SKM-1 treated with dmso at 0.1 percent for 144 hours (cell line): Measurements from ENCODE around the gene GARS1.
"Not testable (repeated sequence)": the region's sequence is repeated elsewhere in the genome, so short reads cannot be mapped to it uniquely, and the experiment has no call there.

Experiments
- DNase-seq: peaks from one replicate; lab custom pipeline; 2025; ENCODE audit not compliant: unreplicated experiment; lab: John Stamatoyannopoulos, UW

Gene GARS1

DNA sequence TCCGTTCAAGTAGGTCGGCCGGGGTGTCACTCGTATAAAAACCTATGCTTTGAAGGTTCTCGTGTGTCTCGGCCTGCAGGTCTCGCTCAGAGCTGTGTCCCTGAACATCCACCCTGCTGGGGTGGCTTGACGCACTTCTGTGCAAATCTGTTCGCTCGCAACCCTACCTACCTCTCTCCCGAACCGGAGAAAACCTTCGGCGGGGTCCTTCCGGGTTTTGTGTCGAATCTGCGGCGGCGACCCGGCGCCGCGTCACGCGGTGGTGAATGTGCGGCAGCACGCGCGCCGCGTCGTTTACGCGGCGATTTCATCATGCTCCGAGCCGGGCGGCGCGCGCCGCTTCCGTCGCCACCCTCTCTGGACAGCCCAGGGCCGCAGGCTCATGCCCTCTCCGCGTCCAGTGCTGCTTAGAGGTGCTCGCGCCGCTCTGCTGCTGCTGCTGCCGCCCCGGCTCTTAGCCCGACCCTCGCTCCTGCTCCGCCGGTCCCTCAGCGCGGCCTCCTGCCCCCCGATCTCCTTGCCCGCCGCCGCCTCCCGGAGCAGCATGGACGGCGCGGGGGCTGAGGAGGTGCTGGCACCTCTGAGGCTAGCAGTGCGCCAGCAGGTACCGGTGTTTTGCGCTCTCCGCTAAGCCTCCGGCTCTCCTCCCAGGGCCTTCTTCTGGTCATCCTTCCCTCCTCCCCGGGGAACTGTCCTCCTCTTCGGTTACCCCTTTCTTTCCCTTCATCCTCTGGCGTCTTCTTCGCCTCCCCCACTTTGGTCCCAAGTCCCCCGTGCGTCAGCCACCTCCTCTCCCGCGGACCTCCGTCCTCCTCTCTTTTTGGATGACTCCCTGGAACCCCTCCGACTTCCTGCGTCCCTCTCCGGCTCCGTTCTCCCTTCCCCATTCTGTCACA, at the start of gene GARS1:
Gene GARS1 (plus strand): TSS at position 339 of the 896 bp plus-strand sequence. CDS start 44 bp downstream, at position 383.
- peak; percentile 84 for DNase-seq

DNA sequence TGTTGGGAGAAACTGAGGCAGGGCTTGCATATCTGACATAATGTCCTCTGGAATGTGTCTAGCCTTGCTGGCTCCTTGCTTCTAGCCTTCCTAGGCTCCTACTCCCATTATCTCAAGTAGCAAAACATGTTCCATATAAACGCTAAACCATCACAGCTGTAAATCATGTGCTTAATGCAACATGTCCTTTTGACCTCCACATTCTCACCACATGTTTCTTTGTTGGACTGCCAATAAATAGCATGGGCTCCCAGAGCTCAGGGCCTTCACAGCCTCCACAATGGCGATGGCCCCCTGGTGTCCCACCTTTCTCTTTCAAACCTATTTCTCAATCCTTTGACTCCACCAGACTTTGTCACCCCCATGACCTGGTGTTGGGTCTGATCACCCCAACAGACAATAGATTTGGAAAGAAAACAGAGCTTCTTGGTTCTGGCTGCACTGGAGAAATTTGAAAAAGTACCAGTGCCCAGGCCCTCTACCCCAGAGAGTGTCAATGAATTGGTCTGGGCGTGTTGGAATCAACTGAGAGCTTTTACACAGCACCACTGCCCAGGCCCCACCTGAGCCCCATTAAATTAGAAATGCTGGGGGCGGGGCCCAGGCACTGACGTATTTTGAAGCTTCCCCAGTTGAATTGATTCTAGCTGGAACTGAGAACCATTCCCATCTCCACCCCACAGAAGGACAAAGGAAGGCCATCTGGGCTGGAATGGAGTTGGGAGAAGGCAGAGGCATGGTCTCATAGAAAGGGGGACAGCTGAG, 48.7 kb upstream of the GARS1 start:
- DNase-seq = no peak

DNA sequence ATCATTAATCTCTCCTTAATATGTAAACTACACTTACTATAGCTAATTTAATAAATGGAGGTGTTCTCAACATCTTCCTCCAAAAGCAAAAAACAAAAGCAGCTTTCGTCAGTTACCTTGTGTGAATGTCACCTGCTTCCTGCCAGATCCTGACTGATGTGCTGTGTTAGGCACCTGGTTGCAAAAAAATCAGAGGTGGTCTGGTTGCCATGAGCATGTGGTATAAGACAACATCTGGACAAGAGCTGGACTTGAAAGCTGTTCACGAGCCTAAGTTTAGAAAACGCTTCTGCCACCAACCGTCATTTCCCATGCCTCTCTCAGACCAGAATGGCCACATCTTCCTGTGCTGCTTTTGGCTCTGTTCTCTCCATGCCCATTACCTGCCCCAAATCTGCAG, 48.1 kb upstream of the GARS1 start:
- DNase-seq = no peak

DNA sequence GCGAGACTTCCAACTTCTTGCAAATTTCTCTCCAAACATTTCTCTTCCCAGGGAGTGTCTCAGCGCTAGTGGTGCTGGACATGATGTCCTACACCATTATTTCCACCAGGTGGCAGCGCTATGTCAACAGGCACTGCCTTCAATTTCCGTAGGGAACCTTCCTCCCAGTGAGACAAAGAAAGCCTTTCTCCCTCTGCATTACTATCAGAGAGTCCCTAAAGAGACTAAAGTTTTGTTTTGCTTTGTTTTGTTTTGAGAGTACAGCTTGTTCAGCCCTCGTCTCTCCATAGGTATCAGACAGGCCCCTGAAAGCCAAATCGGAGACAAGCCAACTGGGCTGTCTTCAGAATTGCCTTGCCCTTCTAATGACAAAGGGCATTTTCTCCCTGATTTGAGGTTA, 45.8 kb upstream of the GARS1 start:
- peak; percentile 35 for DNase-seq

DNA sequence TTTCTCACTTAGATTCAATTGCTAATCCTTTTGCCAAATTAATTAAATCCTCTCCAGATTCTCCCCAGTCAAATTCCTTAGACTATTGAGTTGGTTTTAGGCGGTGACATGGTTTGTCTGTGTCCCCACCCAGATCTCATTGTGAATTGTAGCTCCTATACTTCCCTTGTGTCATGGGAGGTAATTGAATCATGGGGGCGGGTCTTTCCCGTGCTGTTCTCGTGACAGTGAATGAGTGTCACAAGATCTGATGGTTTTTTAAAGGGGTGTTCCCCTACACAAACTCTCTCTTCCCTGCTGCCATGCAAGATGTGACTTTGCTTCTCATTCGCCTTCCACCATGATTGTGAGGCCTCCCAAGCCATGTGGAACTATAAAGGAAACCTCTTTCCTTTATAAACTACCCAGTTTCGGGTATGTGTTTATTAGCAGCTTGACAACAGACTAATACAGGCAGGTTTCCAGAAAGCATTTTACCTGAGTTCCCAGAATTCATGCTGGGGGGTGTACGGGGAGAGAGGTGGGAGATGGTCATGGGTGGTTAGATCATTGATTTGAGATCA, 44.7 kb upstream of the GARS1 start:
- no peak for DNase-seq

GRCh38 chr7:30552330-30552729, 42.3 kb upstream of the GARS1 start:
- no peak for DNase-seq

GRCh38 chr7:30553141-30553540, 41.5 kb upstream of the GARS1 start:
- DNase-seq = no peak

GRCh38 chr7:30553546-30553945, 41.1 kb upstream of the GARS1 start:
- no peak for DNase-seq

- DNase-seq = no peak
Measured at GRCh38 chr7:30555525-30555924, 39.2 kb upstream of the GARS1 start.

DNA sequence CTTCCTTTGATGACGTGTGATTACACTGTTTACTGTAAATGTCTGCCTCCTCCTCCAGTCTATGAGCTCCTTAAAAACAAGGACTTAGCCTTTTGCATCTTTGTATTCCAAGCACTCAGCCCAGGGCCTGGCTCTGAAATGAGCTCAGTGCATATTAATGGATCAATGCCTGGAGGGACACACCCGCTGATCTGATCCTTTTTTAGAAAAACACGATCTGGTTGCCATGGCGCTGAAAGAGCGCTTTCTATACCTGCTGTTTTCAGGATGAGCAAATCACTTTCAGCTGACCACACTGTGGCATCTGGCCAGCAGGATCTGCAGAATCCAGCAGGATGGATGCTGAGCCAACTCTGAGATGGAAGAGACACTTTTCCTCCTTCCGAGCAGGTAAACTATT, 37.8 kb upstream of the GARS1 start:
- DNase-seq = no peak

DNA sequence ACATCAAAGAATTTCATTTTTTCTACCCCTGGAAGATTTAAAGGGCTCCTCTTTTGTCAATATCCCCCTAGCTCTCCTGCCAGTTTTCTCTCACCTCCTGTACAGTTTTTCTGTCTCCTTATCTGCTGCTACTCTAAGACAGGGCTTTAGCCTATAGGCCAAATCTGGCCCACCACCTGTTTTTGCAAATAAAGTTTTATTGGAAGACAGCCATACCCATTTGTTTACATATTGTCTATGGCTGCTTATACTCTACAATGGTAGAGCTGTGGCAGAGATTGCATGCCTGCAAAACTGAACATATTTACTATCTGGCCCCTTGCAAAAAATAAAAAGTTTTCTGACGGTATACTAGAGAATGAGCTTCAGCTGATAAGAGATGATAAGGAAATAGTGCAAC, 37.4 kb upstream of the GARS1 start:
- no peak for DNase-seq

- DNase-seq = no peak
Measured at GRCh38 chr7:30559611-30560010, 35.1 kb upstream of the GARS1 start.

GRCh38 chr7:30561389-30561788, 33.3 kb upstream of the GARS1 start:
- no peak for DNase-seq

GRCh38 chr7:30562498-30562897, 32.2 kb upstream of the GARS1 start:
- no peak for DNase-seq

GRCh38 chr7:30562909-30563308, 31.8 kb upstream of the GARS1 start:
- no peak for DNase-seq

DNA sequence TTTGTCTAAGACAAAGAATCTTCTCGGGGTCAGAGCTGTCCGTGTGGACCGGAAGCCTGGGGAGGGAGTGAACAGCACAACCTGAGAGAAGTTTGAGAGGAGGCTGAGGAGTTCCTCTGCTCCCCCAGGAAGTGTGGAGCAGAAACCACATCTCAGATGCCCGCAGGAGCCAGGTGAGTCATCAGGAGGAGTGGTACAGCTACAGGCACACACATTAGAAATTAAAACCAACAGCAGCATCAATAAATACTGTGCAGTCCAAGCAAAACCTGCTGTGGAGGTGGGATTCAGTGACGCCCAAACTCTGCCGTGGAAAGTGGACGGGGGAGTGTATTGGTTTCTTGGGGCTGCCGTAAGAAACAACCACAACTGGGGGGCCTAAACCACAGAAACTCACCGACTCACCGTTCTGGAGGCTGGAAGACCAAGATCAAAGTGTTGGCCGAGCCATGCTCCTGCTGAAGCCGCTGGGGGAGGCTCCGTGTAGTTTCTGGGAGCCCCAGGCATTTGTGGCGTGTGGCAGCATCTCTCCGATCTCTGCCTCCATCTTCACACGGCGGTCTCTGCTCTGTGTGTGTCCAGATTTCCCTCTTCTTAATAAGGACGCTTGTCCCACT, 31.2 kb upstream of the GARS1 start:
- no peak for DNase-seq

GRCh38 chr7:30564243-30564892, 30.3 kb upstream of the GARS1 start:
- peak; percentile 77 for DNase-seq

DNA sequence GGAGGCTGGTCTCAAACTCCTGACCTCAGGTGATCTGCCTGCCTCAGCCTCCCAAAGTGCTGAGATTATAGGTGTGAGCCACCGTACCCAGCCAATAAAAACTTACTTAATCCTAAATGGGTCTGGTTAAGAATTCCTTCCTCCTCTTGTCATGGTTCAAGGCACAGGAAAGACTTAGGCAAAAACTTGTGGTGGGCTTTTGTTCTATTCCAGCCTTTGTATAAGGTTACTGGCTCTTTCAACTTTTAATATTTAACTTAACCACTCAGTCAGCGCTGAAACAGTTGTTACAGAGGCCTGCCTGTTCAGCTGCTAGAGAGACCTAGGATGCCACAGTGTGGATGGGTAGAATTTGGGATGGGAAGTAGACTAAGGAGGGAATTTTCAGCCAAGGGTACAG, 28.1 kb upstream of the GARS1 start:
- no peak for DNase-seq

DNA sequence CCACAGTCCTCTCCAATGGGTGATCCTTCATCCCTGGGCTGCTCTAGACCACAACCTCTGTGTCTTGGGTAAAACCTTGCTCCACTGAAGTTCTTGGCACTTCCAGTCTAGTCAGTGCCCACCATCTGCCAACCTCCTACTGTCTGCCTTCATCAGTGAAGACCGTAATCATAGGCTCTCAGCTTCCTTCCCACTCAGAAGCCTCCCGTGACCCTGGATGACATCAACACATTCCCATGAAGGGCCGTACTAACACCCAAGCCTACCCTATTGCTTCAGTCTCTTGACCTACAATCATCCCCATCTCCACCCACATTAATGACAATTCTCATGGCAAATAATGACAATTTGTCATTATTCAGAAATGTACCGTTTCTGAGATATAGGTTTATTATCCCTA, 27.6 kb upstream of the GARS1 start:
- no peak for DNase-seq

DNA sequence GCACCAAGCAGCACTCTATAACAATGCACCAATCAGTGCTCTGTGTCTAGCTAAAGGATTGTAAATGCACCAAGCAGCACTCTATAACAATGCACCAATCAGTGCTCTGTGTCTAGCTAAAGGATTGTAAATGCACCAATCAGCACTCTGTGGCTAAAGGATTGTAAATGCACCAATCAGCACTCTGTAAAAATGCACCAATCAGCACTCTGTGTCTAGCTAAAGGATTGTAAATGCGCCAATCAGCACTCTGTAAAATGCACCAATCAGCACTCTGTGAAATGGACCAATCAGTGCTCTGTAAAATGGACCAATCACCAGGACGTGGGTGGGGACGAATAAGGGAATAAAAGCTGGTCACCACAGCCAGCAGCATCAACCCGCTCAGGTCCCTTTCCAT, 24.4 kb upstream of the GARS1 start:
- not testable (repeated sequence) for DNase-seq
